HEK293 (cell line): ENCODE data around the gene ZNF445.

Experiments
- CTCF ChIA-PET: fragments of 350-600 bp; formaldehyde crosslinking; extraction: SDS; loops from one replicate; lab custom pipeline; 2021; ENCODE audit warnings: antibody characterized with exemption; lab: Yijun Ruan, JAX
- POLR2A ChIA-PET: fragments of 300-600 bp; formaldehyde crosslinking; extraction: SDS; loops from one replicate; lab custom pipeline; 2020; ENCODE audit warnings: antibody characterized with exemption, inconsistent platforms; lab: Yijun Ruan, JAX
- H3K27ac ChIP-seq: fragments of 200-500 bp; sonication (Bioruptor generic); 2 replicates; pipeline ENCODE4 v1.5.1; 2014; ENCODE audit warnings: low read depth, low read length, control low read depth, inconsistent platforms; ENCODE audit errors: extremely low read depth
- H3K36me3 ChIP-seq, 2 experiments: fragments of 200-500 bp in 1 of 2; sonication (Bioruptor generic) in 1 of 2; 1 replicate in 1 of 2; 2 replicates in 1 of 2; pipeline ENCODE4 v1.5.1; 2014 to 2017; ENCODE audit warnings: inconsistent platforms in 2 of 2, low read length in 2 of 2; ENCODE audit not compliant: control insufficient read depth in 2 of 2, insufficient read depth in 1 of 2
- H3K4me1 ChIP-seq: fragments of 200-500 bp; sonication (Bioruptor generic); 2 replicates; pipeline ENCODE4 v1.5.1; 2014; ENCODE audit warnings: mild to moderate bottlenecking, low read length, inconsistent platforms; ENCODE audit not compliant: control insufficient read depth, insufficient read depth
- H3K4me3 ChIP-seq: 2 replicates; pipeline ENCODE4 v1.5.1; 2011; ENCODE audit warnings: low read depth, mild to moderate bottlenecking, control low read depth, low read length, moderate library complexity
- H3K9me3 ChIP-seq: fragments of 200-500 bp; sonication (Bioruptor generic); 2 replicates; pipeline ENCODE4 v1.5.1; 2014; ENCODE audit warnings: low read depth, low read length, inconsistent platforms; ENCODE audit not compliant: control insufficient read depth, insufficient read depth
- KLF1 ChIP-seq: fragments of 450-650 bp; formaldehyde crosslinking; IDR thresholded peaks from 2 replicates; pipeline ENCODE4 v1.5.1; 2016; ENCODE audit warnings: missing biosample characterization, missing genetic modification characterization
- KLF17 ChIP-seq: fragments of 450-650 bp; formaldehyde crosslinking; IDR thresholded peaks from 2 replicates; pipeline ENCODE4 v1.5.1; 2016; ENCODE audit warnings: missing biosample characterization, missing genetic modification characterization
- MYNN ChIP-seq: fragments of 450-650 bp; formaldehyde crosslinking; IDR thresholded peaks from 2 replicates; pipeline ENCODE4 v1.5.1; 2016; ENCODE audit warnings: missing biosample characterization, missing genetic modification characterization, borderline replicate concordance
- WT1 ChIP-seq: fragments of 450-650 bp; formaldehyde crosslinking; IDR thresholded peaks from 2 replicates; pipeline ENCODE4 v1.5.1; 2016; ENCODE audit warnings: missing biosample characterization, missing genetic modification characterization
- ZNF146 ChIP-seq: fragments of 450-650 bp; formaldehyde crosslinking; IDR thresholded peaks from 2 replicates; pipeline ENCODE4 v1.5.1; 2016; ENCODE audit warnings: missing biosample characterization, missing genetic modification characterization
- ZNF18 ChIP-seq: fragments of 450-650 bp; formaldehyde crosslinking; IDR thresholded peaks from 2 replicates; pipeline ENCODE4 v1.5.1; 2016; ENCODE audit warnings: missing biosample characterization, missing genetic modification characterization
- ZNF214 ChIP-seq: fragments of 450-650 bp; formaldehyde crosslinking; IDR thresholded peaks from 2 replicates; pipeline ENCODE4 v1.5.1; 2017; ENCODE audit warnings: missing biosample characterization, mild to moderate bottlenecking, missing genetic modification characterization, borderline replicate concordance
- ZNF266 ChIP-seq: fragments of 450-650 bp; formaldehyde crosslinking; IDR thresholded peaks from 2 replicates; pipeline ENCODE4 v1.5.1; 2016; ENCODE audit warnings: missing biosample characterization, missing genetic modification characterization, low read depth
- ZNF350 ChIP-seq: fragments of 450-650 bp; formaldehyde crosslinking; IDR thresholded peaks from 2 replicates; pipeline ENCODE4 v1.5.0; 2017; ENCODE audit warnings: missing biosample characterization, mild to moderate bottlenecking, missing genetic modification characterization
- ZNF426 ChIP-seq: fragments of 450-650 bp; formaldehyde crosslinking; IDR thresholded peaks from 2 replicates; pipeline ENCODE4 v1.5.1; 2017; ENCODE audit warnings: missing biosample characterization, missing genetic modification characterization, mild to moderate bottlenecking, inconsistent platforms, moderate library complexity
- ZNF510 ChIP-seq: fragments of 450-650 bp; formaldehyde crosslinking; IDR thresholded peaks from 2 replicates; pipeline ENCODE4 v1.5.1; 2018; ENCODE audit warnings: mild to moderate bottlenecking, missing genetic modification characterization, missing biosample characterization; ENCODE audit not compliant: insufficient replicate concordance
- ZNF560 ChIP-seq: fragments of 450-650 bp; formaldehyde crosslinking; IDR thresholded peaks from 2 replicates; pipeline ENCODE4 v1.5.1; 2017; ENCODE audit warnings: missing biosample characterization, missing genetic modification characterization, borderline replicate concordance
- ZNF670 ChIP-seq: fragments of 450-650 bp; formaldehyde crosslinking; IDR thresholded peaks from 2 replicates; pipeline ENCODE4 v1.5.1; 2016; ENCODE audit warnings: missing biosample characterization, missing genetic modification characterization, low read depth
- ZNF701 ChIP-seq: fragments of 450-650 bp; formaldehyde crosslinking; IDR thresholded peaks from 2 replicates; pipeline ENCODE4 v1.5.1; 2016; ENCODE audit warnings: missing biosample characterization, missing genetic modification characterization
- ZNF76 ChIP-seq: fragments of 450-650 bp; formaldehyde crosslinking; IDR thresholded peaks from 2 replicates; pipeline ENCODE4; 2016; ENCODE audit warnings: low read depth, missing biosample characterization, missing genetic modification characterization, borderline replicate concordance
- TF ChIP-seq, protein P1 (sequence below): fragments of 450-650 bp; formaldehyde crosslinking; IDR thresholded peaks from 2 replicates; pipeline ENCODE4 v1.5.1; 2016; ENCODE audit warnings: missing biosample characterization, missing genetic modification characterization, borderline replicate concordance
- TF ChIP-seq, protein P2 (sequence below): fragments of 450-650 bp; formaldehyde crosslinking; IDR thresholded peaks from 2 replicates; pipeline ENCODE4 v1.5.1; 2016; ENCODE audit warnings: missing biosample characterization, missing genetic modification characterization, borderline replicate concordance
- TF ChIP-seq, protein P3 (sequence below): fragments of 450-650 bp; formaldehyde crosslinking; optimal IDR thresholded peaks from 2 replicates; pipeline ENCODE3; 2016; ENCODE audit warnings: missing biosample characterization, mild to moderate bottlenecking, missing genetic modification characterization

The ZNF445 gene

DNA sequence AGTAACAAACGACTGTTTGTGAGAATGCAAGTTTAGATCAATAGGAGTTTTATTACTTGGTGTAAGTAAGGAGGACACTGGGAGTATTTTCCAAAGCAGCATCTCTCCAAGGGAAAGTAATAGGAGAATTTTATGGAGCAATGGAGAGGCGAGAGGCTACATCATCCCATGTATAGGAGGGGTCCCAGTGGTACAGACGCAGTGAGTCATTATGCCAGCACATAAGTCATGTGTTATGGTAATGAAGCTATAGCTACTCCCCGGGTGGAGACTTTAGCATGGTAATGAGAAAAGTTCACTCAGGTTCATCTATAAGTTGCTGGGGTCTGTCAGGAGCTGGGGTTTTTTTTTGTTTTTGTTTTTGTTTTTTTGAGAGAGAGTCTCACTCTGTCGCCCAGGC is 29.5 kb upstream of the ZNF445 start:
- ChIA-PET POLR2A (no interaction called here), CTCF (no interaction called here)
- TF ChIP-seq ZNF670 (tag by site-specific recombination): no peak
- no peak for TF ChIP-seq ZNF76 (tag by site-specific recombination)
- TF ChIP-seq ZNF560 (tag by site-specific recombination): no peak
- TF ChIP-seq MYNN (tag by site-specific recombination): no peak
- TF ChIP-seq WT1 (tag by site-specific recombination): no peak
- no peak for TF ChIP-seq KLF17
- TF ChIP-seq ZNF510: no peak
- TF ChIP-seq KLF1 (tag by site-specific recombination): no peak
- no peak for TF ChIP-seq ZNF350
- TF ChIP-seq ZNF701: no peak
- TF ChIP-seq ZNF214 (tag by site-specific recombination): no peak
- TF ChIP-seq, protein P1, sequence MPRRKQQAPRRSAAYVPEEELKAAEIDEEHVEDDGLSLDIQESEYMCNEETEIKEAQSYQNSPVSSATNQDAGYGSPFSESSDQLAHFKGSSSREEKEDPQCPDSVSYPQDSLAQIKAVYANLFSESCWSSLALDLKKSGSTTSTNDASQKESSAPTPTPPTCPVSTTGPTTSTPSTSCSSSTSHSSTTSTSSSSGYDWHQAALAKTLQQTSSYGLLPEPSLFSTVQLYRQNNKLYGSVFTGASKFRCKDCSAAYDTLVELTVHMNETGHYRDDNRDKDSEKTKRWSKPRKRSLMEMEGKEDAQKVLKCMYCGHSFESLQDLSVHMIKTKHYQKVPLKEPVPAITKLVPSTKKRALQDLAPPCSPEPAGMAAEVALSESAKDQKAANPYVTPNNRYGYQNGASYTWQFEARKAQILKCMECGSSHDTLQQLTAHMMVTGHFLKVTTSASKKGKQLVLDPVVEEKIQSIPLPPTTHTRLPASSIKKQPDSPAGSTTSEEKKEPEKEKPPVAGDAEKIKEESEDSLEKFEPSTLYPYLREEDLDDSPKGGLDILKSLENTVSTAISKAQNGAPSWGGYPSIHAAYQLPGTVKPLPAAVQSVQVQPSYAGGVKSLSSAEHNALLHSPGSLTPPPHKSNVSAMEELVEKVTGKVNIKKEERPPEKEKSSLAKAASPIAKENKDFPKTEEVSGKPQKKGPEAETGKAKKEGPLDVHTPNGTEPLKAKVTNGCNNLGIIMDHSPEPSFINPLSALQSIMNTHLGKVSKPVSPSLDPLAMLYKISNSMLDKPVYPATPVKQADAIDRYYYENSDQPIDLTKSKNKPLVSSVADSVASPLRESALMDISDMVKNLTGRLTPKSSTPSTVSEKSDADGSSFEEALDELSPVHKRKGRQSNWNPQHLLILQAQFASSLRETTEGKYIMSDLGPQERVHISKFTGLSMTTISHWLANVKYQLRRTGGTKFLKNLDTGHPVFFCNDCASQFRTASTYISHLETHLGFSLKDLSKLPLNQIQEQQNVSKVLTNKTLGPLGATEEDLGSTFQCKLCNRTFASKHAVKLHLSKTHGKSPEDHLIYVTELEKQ: no peak
- TF ChIP-seq, protein P2, sequence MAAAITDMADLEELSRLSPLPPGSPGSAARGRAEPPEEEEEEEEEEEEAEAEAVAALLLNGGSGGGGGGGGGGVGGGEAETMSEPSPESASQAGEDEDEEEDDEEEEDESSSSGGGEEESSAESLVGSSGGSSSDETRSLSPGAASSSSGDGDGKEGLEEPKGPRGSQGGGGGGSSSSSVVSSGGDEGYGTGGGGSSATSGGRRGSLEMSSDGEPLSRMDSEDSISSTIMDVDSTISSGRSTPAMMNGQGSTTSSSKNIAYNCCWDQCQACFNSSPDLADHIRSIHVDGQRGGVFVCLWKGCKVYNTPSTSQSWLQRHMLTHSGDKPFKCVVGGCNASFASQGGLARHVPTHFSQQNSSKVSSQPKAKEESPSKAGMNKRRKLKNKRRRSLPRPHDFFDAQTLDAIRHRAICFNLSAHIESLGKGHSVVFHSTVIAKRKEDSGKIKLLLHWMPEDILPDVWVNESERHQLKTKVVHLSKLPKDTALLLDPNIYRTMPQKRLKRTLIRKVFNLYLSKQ (tag by site-specific recombination): no peak
- no peak for TF ChIP-seq ZNF266 (tag by site-specific recombination)
- no peak for TF ChIP-seq ZNF426
- TF ChIP-seq, protein P3, sequence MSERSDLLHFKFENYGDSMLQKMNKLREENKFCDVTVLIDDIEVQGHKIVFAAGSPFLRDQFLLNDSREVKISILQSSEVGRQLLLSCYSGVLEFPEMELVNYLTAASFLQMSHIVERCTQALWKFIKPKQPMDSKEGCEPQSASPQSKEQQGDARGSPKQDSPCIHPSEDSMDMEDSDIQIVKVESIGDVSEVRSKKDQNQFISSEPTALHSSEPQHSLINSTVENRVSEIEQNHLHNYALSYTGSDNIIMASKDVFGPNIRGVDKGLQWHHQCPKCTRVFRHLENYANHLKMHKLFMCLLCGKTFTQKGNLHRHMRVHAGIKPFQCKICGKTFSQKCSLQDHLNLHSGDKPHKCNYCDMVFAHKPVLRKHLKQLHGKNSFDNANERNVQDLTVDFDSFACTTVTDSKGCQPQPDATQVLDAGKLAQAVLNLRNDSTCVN (tag by site-specific recombination): no peak
- TF ChIP-seq ZNF146: no peak
- no peak for TF ChIP-seq ZNF18 (tag by site-specific recombination)
- H3K36me3 ChIP-seq: peaks cover 0 to 11% of the 10 kb centered on the region in 2 experiments; a peak in 2 of 3 replicates
- no peaks in the 10 kb centered on the region for H3K9me3 ChIP-seq
- H3K27ac ChIP-seq: no peak overlapping the region
- no peak overlapping the region for H3K4me3 ChIP-seq
- H3K4me1 ChIP-seq: no peaks in the 10 kb centered on the region
